Lung (tissue), 12 donors: ENCODE results near the gene PRKCD. TPM values are rescaled to one million over a fixed set of nuclear protein-coding genes. Genes with fewer than 3 reads are reported as not detected.

ENCODE experiments used
- ATAC-seq: fragments of 200-7000 bp; cut with Tn5 transposase; one replicate; pipeline ENCODE4 v1.9.1; 2020; ENCODE audit warnings: moderate number of reproducible peaks; ENCODE audit not compliant: insufficient read depth, low FRiP score
- DNase-seq, 3 donors: peaks; one replicate each; pipeline ENCODE4 v3.0.0-alpha.2; 2013 to 2017
- H3K27ac ChIP-seq, 2 donors: one replicate each; pipeline ENCODE4 v1.5.1; 2013; ENCODE audit warnings: mild to moderate bottlenecking in 2 of 2, moderate library complexity in 2 of 2, control low read depth in 1 of 2, inconsistent platforms in 1 of 2, low read depth in 1 of 2, low read length in 1 of 2
- H3K27me3 ChIP-seq, 3 donors: one replicate each; pipeline ENCODE4 v1.5.1; 2013; ENCODE audit warnings: low read length in 2 of 3; ENCODE audit not compliant: control insufficient read depth in 3 of 3, insufficient read depth in 3 of 3
- H3K36me3 ChIP-seq, 4 donors: one replicate each; pipeline ENCODE4 v1.5.1; 2013; ENCODE audit warnings: low read length in 4 of 4, mild to moderate bottlenecking in 1 of 4, moderate library complexity in 1 of 4; ENCODE audit not compliant: control insufficient read depth in 4 of 4, insufficient read depth in 4 of 4
- H3K4me1 ChIP-seq, 5 donors: one replicate each; pipeline ENCODE4 v1.5.1; 2013; ENCODE audit warnings: low read length in 5 of 5, mild to moderate bottlenecking in 2 of 5, moderate library complexity in 1 of 5; ENCODE audit not compliant: control insufficient read depth in 5 of 5, insufficient read depth in 5 of 5
- H3K4me3 ChIP-seq: one replicate; pipeline ENCODE4 v1.5.1; 2013; ENCODE audit warnings: mild to moderate bottlenecking, control low read depth, moderate library complexity
- H3K9ac ChIP-seq, 2 donors: one replicate each; pipeline ENCODE4 v1.5.1; 2013; ENCODE audit warnings: low read length in 2 of 2, control low read depth in 1 of 2; ENCODE audit not compliant: insufficient read depth in 1 of 2
- H3K9me3 ChIP-seq, 4 donors: one replicate each; pipeline ENCODE4 v1.5.1; 2013; ENCODE audit warnings: low read length in 3 of 4, mild to moderate bottlenecking in 1 of 4, moderate library complexity in 1 of 4; ENCODE audit not compliant: control insufficient read depth in 4 of 4, insufficient read depth in 3 of 4
- WGBS, 2 donors: extraction: QIAGEN DNeasy Blood & Tissue Kit; methylation state at CpG; one replicate each; pipeline ENCODE4 v1.1.7; 2013; 5-methylcytosine and 5-hydroxymethylcytosine counted together
- polyA plus RNA-seq, 2 donors: library from polyadenylated mRNA; stranded (reverse); fragments of 200-250 nt; gene quantifications; one replicate each; pipeline ENCODE4 v1.2.1, GENCODE V29; 2013
- total RNA-seq, 2 donors: library from RNA; depleted of rRNA in 1 of 2; stranded (reverse); fragments of >200 nt in 1 of 2; gene quantifications; one replicate each; pipeline ENCODE4 v1.2.1, GENCODE V29; 2014 to 2021
- TF ChIP-seq, protein P1 (sequence below): IDR thresholded peaks from 2 replicates; pipeline ENCODE4 v1.5.1; 2012; ENCODE audit warnings: mild to moderate bottlenecking; ENCODE audit errors: control extremely low read depth, extremely low read depth
- donor health status: control.
- donor health status: control.
- donor health status: Bipolar disorder and iron deficiency.
- donor health status: healthy.
- donor health status: DM: yes; HTN: yes; CAD: no.

Gene PRKCD
- total and polyA plus RNA-seq, 4 donors, result 34.9 to 85.2 (median 65.9) TPM

- TF ChIP-seq, protein P1, sequence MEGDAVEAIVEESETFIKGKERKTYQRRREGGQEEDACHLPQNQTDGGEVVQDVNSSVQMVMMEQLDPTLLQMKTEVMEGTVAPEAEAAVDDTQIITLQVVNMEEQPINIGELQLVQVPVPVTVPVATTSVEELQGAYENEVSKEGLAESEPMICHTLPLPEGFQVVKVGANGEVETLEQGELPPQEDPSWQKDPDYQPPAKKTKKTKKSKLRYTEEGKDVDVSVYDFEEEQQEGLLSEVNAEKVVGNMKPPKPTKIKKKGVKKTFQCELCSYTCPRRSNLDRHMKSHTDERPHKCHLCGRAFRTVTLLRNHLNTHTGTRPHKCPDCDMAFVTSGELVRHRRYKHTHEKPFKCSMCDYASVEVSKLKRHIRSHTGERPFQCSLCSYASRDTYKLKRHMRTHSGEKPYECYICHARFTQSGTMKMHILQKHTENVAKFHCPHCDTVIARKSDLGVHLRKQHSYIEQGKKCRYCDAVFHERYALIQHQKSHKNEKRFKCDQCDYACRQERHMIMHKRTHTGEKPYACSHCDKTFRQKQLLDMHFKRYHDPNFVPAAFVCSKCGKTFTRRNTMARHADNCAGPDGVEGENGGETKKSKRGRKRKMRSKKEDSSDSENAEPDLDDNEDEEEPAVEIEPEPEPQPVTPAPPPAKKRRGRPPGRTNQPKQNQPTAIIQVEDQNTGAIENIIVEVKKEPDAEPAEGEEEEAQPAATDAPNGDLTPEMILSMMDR, result no peak
- DNase-seq (no peak), ATAC-seq (no peak)
- H3K27ac ChIP-seq, result no peak overlapping the region
- H3K9ac ChIP-seq, result no peak overlapping the region
- peaks cover 20 to 58% (median 26%) of the 10 kb centered on the region in 4 donors for H3K36me3 ChIP-seq
- H3K27me3 ChIP-seq, result no peaks in the 10 kb centered on the region
- 89 to 93% methylated on average over 5 of the region's 5 CpGs for WGBS, 2 donors
- no peaks in the 10 kb centered on the region for H3K9me3 ChIP-seq
- H3K4me3 ChIP-seq, result no peak overlapping the region
- H3K4me1 ChIP-seq, result no peaks in the 10 kb centered on the region
Measured at GRCh38 chr3:53224026-53224425, 63.0 kb downstream of the PRKCD start.

- Histone ChIP-seq H3K27ac (no peak overlapping the region), H3K9ac (no peak overlapping the region), H3K9me3 (no peaks in the 10 kb centered on the region), H3K4me1 (no peaks in the 10 kb centered on the region), H3K27me3 (no peaks in the 10 kb centered on the region), H3K36me3 (peaks cover 20 to 63% (median 28%) of the 10 kb centered on the region in 4 donors), H3K4me3 (no peak overlapping the region)
- DNase-seq (no peak), ATAC-seq (no peak)
- TF ChIP-seq, protein P1, result no peak
- 88 to 90% methylated on average over 5 of the region's 5 CpGs for WGBS, 2 donors
Measured at GRCh38 chr3:53224536-53224935, 63.5 kb downstream of the PRKCD start.

DNA sequence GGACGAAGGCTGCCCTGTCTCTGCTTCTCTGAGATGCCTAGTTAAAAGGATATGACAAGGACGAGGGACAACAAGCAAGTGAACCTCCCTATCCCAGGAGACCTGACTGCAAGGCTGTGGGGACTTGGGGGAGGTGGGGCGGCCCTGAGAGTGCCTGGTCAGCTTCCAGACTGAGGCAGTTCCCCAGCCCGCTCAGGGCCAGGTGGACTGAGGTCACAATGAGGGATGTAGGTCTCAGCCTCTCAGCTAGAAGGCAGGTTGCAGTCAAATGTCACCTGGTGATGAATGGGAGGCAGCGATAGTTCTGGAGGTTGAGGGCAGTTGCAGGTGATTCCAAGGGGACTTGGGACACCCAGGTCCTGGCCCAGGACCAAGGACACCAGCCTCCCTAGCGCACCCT is 64.2 kb downstream of the PRKCD start:
- Histone ChIP-seq H3K4me3 (no peak overlapping the region), H3K9ac (no peak overlapping the region), H3K9me3 (no peaks in the 10 kb centered on the region), H3K4me1 (no peaks in the 10 kb centered on the region), H3K27ac (no peak overlapping the region), H3K27me3 (no peaks in the 10 kb centered on the region), H3K36me3 (peaks cover 20 to 70% (median 31%) of the 10 kb centered on the region in 4 donors)
- WGBS, 2 donors, result 93 to 96% methylated on average over 6 of the region's 6 CpGs
- TF ChIP-seq, protein P1, result no peak
- ATAC-seq, result no peak
- DNase-seq, result no peak

DNA sequence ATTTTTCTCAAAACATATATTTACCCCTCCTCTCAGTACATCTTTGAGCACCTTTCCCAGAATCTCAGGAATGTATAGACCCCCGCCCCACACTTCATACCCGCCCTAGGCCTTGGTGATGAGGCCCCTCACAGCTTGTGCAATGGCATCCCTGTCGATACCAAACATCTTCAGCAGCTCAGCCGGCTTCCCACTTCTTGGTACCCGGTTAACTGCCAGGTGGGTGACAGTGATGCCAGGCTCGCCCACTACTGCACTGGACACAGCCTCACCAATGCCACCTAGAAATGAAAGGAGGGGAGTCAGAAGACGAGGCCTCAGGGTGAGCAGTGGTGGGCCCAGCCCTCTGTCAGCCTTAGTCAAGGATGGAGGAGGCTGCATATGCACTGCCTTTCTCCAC is 64.6 kb downstream of the PRKCD start:
- DNase-seq (no peak), ATAC-seq (no peak)
- no peak overlapping the region for H3K4me3 ChIP-seq
- H3K9me3 ChIP-seq, result no peaks in the 10 kb centered on the region
- WGBS, 2 donors, result 80 to 85% methylated on average over 7 of the region's 7 CpGs
- H3K27me3 ChIP-seq, result no peaks in the 10 kb centered on the region
- H3K27ac ChIP-seq, result no peak overlapping the region
- H3K9ac ChIP-seq, result no peak overlapping the region
- TF ChIP-seq, protein P1, result no peak
- H3K4me1 ChIP-seq, result no peaks in the 10 kb centered on the region
- H3K36me3 ChIP-seq, result peaks cover 20 to 74% (median 33%) of the 10 kb centered on the region in 4 donors
